IMR-90 (cell line): Measurements from ENCODE around the gene TFEB. TPM values are rescaled to one million over a fixed set of nuclear protein-coding genes. Genes with fewer than 3 reads are reported as not detected.

ENCODE experiments used
- ATAC-seq: fragments of 200-7000 bp; cut with Tn5 transposase; 2 replicates; pipeline ENCODE4 v1.9.1; 2020; ENCODE audit warnings: low read depth, mild to moderate bottlenecking, moderate library complexity
- BruUV-seq: library from RNA; stranded (reverse); fragments of 400-500 nt; replicated peaks from 2 replicates; lab custom pipeline; 2021; lab: Mats Ljungman, UMichigan
- CTCF ChIA-PET: fragments of 300-600 bp; formaldehyde crosslinking; extraction: SDS; loops from one replicate; lab custom pipeline; 2021; ENCODE audit warnings: antibody characterized with exemption; lab: Yijun Ruan, JAX
- POLR2A ChIA-PET: fragments of 300-600 bp; sonication (Branson Sonifier 250); formaldehyde crosslinking; loops from one replicate; lab custom pipeline; 2022; ENCODE audit warnings: antibody characterized with exemption; ENCODE audit not compliant: unreplicated experiment; lab: Charles Lee
- DNase-seq: peaks from one replicate; pipeline ENCODE4 v3.0.0; 2013
- H2AFZ ChIP-seq: replicated peaks from 2 replicates; pipeline ENCODE3; 2013; ENCODE audit warnings: low read length, mild to moderate bottlenecking; ENCODE audit not compliant: poor library complexity
- H2AK5ac ChIP-seq: 2 replicates; pipeline ENCODE4 v1.6.1; 2013; ENCODE audit warnings: low read depth, low read length, inconsistent platforms
- H2AK9ac ChIP-seq: replicated peaks from 2 replicates; pipeline ENCODE3; 2013; ENCODE audit warnings: mild to moderate bottlenecking, low read depth, low read length, moderate library complexity; ENCODE audit not compliant: poor library complexity
- H2BK120ac ChIP-seq: 2 replicates; pipeline ENCODE4 v1.6.1; 2013; ENCODE audit warnings: low read depth, low read length, inconsistent platforms
- H2BK15ac ChIP-seq: 3 replicates; pipeline ENCODE4 v1.6.1; 2013; ENCODE audit warnings: low read depth, low read length, inconsistent platforms
- H2BK20ac ChIP-seq: 2 replicates; pipeline ENCODE4 v1.6.1; 2013; ENCODE audit warnings: low read depth, mild to moderate bottlenecking, inconsistent platforms, low read length, moderate library complexity
- H2BK5ac ChIP-seq: 2 replicates; pipeline ENCODE4 v1.6.1; 2013; ENCODE audit warnings: mild to moderate bottlenecking, low read depth, low read length, inconsistent platforms; ENCODE audit not compliant: poor library complexity, severe bottlenecking
- H3K14ac ChIP-seq: replicated peaks from 2 replicates; pipeline ENCODE4 v1.6.1; 2013; ENCODE audit warnings: low read depth, low read length, inconsistent platforms
- H3K18ac ChIP-seq: 2 replicates; pipeline ENCODE4 v1.6.1; 2013; ENCODE audit warnings: low read depth, low read length, control low read depth
- H3K23ac ChIP-seq: 2 replicates; pipeline ENCODE4 v1.6.1; 2013; ENCODE audit warnings: low read depth, low read length, inconsistent platforms
- H3K27ac ChIP-seq: 2 replicates; pipeline ENCODE4 v1.5.1; 2013; ENCODE audit warnings: mild to moderate bottlenecking, control low read depth, low read length; ENCODE audit not compliant: insufficient read depth
- H3K27me3 ChIP-seq: 2 replicates; pipeline ENCODE4 v1.6.1; 2013; ENCODE audit warnings: low read length; ENCODE audit not compliant: control insufficient read depth, insufficient read depth
- H3K36me3 ChIP-seq: 2 replicates; pipeline ENCODE4 v1.6.1; 2013; ENCODE audit warnings: low read length, mixed read lengths; ENCODE audit not compliant: control insufficient read depth, insufficient read depth
- H3K4ac ChIP-seq: 2 replicates; pipeline ENCODE4 v1.6.1; 2013; ENCODE audit warnings: low read depth, low read length, inconsistent platforms
- H3K4me1 ChIP-seq: 2 replicates; pipeline ENCODE4 v1.6.1; 2013; ENCODE audit warnings: low read length, mixed read lengths; ENCODE audit not compliant: control insufficient read depth, insufficient read depth
- H3K4me2 ChIP-seq: 2 replicates; pipeline ENCODE4 v1.6.1; 2013; ENCODE audit warnings: low read depth, mild to moderate bottlenecking, control low read depth, low read length, moderate library complexity
- H3K4me3 ChIP-seq: 2 replicates; pipeline ENCODE4 v1.5.1; 2013; ENCODE audit warnings: low read depth, mild to moderate bottlenecking, control low read depth, low read length, moderate library complexity; ENCODE audit not compliant: insufficient read depth
- H3K56ac ChIP-seq: 2 replicates; pipeline ENCODE4 v1.6.1; 2013; ENCODE audit warnings: low read length, inconsistent platforms; ENCODE audit not compliant: insufficient read depth; ENCODE audit errors: extremely low read depth
- H3K79me1 ChIP-seq, 2 experiments: 2 replicates each; pipeline ENCODE4 v1.6.1; 2013; ENCODE audit warnings: low read length in 2 of 2, inconsistent platforms in 1 of 2, low read depth in 1 of 2
- H3K9ac ChIP-seq: 2 replicates; pipeline ENCODE4 v1.6.1; 2013; ENCODE audit warnings: low read depth, low read length, control low read depth
- H3K9me1 ChIP-seq: 2 replicates; pipeline ENCODE4 v1.6.1; 2013; ENCODE audit warnings: low read length, inconsistent platforms; ENCODE audit not compliant: insufficient read depth
- H3K9me3 ChIP-seq: 2 replicates; pipeline ENCODE4 v1.6.1; 2013; ENCODE audit warnings: low read length; ENCODE audit not compliant: control insufficient read depth, insufficient read depth
- H4K20me1 ChIP-seq: 2 replicates; pipeline ENCODE4 v1.6.1; 2013; ENCODE audit warnings: low read length, inconsistent platforms; ENCODE audit not compliant: insufficient read depth
- H4K5ac ChIP-seq: 2 replicates; pipeline ENCODE4 v1.6.1; 2013; ENCODE audit warnings: mild to moderate bottlenecking, low read depth, low read length, control low read depth
- H4K8ac ChIP-seq, 2 experiments: 2 replicates each; pipeline ENCODE4 v1.6.1; 2013; ENCODE audit warnings: low read depth in 2 of 2, low read length in 2 of 2, control low read depth in 1 of 2, inconsistent platforms in 1 of 2
- H4K91ac ChIP-seq: 2 replicates; pipeline ENCODE4 v1.6.1; 2013; ENCODE audit warnings: low read depth, low read length, inconsistent platforms; ENCODE audit not compliant: insufficient read depth
- BHLHE40 ChIP-seq: fragments of 150-350 bp; IDR thresholded peaks from 2 replicates; pipeline ENCODE4 v1.6.1; 2016; ENCODE audit warnings: mild to moderate bottlenecking, low read depth, low read length
- CEBPB ChIP-seq: IDR thresholded peaks from 2 replicates; pipeline ENCODE4 v1.6.1; 2012; ENCODE audit warnings: low read depth, low read length, improper control_type of control experiment
- CTCF ChIP-seq: conservative IDR thresholded peaks from 2 replicates; pipeline ENCODE4 v1.5.1; 2012; ENCODE audit warnings: mild to moderate bottlenecking, low read depth, low read length, improper control_type of control experiment
- MAFK ChIP-seq: IDR thresholded peaks from 2 replicates; pipeline ENCODE4 v1.6.1; 2012; ENCODE audit warnings: low read depth, low read length, improper control_type of control experiment
- RAD21 ChIP-seq: IDR thresholded peaks from 2 replicates; pipeline ENCODE4 v1.6.1; 2012; ENCODE audit warnings: low read length, improper control_type of control experiment
- WGBS, 2 experiments: methylation state at CpG; one replicate each; pipeline versions ENCODE4 v1.1.5 to v1.1.7; 2013; ENCODE audit warnings: missing lambda C conversion rate in 2 of 2; ENCODE audit not compliant: insufficient read length in 1 of 2; ENCODE audit errors: extremely low coverage in 2 of 2; 5-methylcytosine and 5-hydroxymethylcytosine counted together
- dilution Hi-C: fragments of 300-500 bp; cut with HindIII; formaldehyde crosslinking; loops from one replicate; pipeline ENCODE4 v1.14.3; 2018; ENCODE audit warnings: low sequenced_read_pairs; ENCODE audit not compliant: unreplicated experiment
- in situ Hi-C: fragments of 300-500 bp; cut with MboI; formaldehyde crosslinking; loops from 3 replicates; pipeline ENCODE4 v1.14.3; 2019; ENCODE audit warnings: low sequenced_read_pairs, inconsistent platforms, mixed read lengths
- intact Hi-C: fragments of 100-400 bp; cut with micrococcal nuclease; formaldehyde crosslinking; loops from 2 replicates; pipeline ENCODE4 v1.10.0; 2022
- polyA plus RNA-seq, 3 experiments: library from polyadenylated mRNA; depleted of rRNA; stranded (reverse); fragments of >200 nt; gene quantifications; 2 replicates each; pipeline ENCODE4 v1.2.3, GENCODE V29; 2012; ENCODE audit warnings: low replicate concordance in 1 of 3
- total RNA-seq: library from RNA; depleted of rRNA; stranded (reverse); fragments of >200 nt; gene quantifications from 2 replicates; pipeline ENCODE4 v1.2.3, GENCODE V29; 2012

TFEB gene
- total and polyA plus RNA-seq, 2 of the 4 experiments (the other 2 are of a cell fraction): 4.5 to 4.9 TPM

GRCh38 chr6:41716516-41717391, 18.7 kb downstream of the TFEB start:
- H2BK120ac ChIP-seq: no peak overlapping the region
- CTCF ChIA-PET: interaction anchor here (0.5 to 0.8 kb wide), 2 partner anchors 11 to 59 kb away, joined by 3 read pairs; no protein-coding TSS in a partner anchor

More at GRCh38 chr6:41716516-41717391, 18.7 kb downstream of the TFEB start:
- H4K5ac ChIP-seq: no peak overlapping the region
- H4K20me1 ChIP-seq: peaks cover 8% of the 10 kb centered on the region; the same call in 1 of the 2 replicates
- H3K18ac ChIP-seq: no peak overlapping the region
- no peak overlapping the region for H4K91ac ChIP-seq
- peaks cover 3 to 5% of the 10 kb centered on the region in 2 experiments; a peak in 3 of 4 replicates for H3K79me1 ChIP-seq
- no peaks in the 10 kb centered on the region for H3K36me3 ChIP-seq
- H3K27me3 ChIP-seq: no peaks in the 10 kb centered on the region
- no peak overlapping the region for H3K4ac ChIP-seq
- peaks cover 23% of the 10 kb centered on the region for H3K4me1 ChIP-seq
- in situ Hi-C loops (no loop called here), intact Hi-C loops (no loop called here), dilution Hi-C loops (no loop called here)
- no TSS peak for BruUV-seq
- no peak overlapping the region for H2BK20ac ChIP-seq
- ATAC-seq (no peak), DNase-seq (no peak)
- H2BK15ac ChIP-seq: no peak overlapping the region
- no peak overlapping the region for H3K23ac ChIP-seq
- no peaks in the 10 kb centered on the region for H3K9me3 ChIP-seq
- H3K56ac ChIP-seq: no peak overlapping the region
- no peak overlapping the region for H2AFZ ChIP-seq
- WGBS, 2 experiments: 84% methylated on average over 4 of the region's 11 CpGs; no CpG with 5 or more reads in 1 of the 2 experiments
- H2AK9ac ChIP-seq: peak overlapping the region; percentile 71
- H2BK5ac ChIP-seq: no peak overlapping the region
- peaks cover 11% of the 10 kb centered on the region for H3K9me1 ChIP-seq
- H2AK5ac ChIP-seq: peak overlapping the region; percentile 13
- no peak overlapping the region for H3K4me3 ChIP-seq
- POLR2A ChIA-PET: no interaction called here
- no peak overlapping the region for H4K8ac ChIP-seq
- no peak overlapping the region for H3K9ac ChIP-seq
- TF ChIP-seq CTCF (no peak), CEBPB (no peak), BHLHE40 (no peak), MAFK (no peak), RAD21 (no peak)
- no peak overlapping the region for H3K14ac ChIP-seq
- no peak overlapping the region for H3K4me2 ChIP-seq
- no peak overlapping the region for H3K27ac ChIP-seq
